AG04449 (cell line): ENCODE results near the gene CPZ.

Source experiments
- CTCF ChIA-PET: fragments of 350-600 bp; formaldehyde crosslinking; extraction: SDS; loops from one replicate; lab custom pipeline; 2021; ENCODE audit warnings: antibody characterized with exemption; lab: Yijun Ruan, JAX
- POLR2A ChIA-PET: fragments of 400-600, 350-600 bp; formaldehyde crosslinking; extraction: SDS; loops from one replicate; lab custom pipeline; 2020; ENCODE audit warnings: antibody characterized with exemption, inconsistent platforms; lab: Yijun Ruan, JAX
- DNase-seq: peaks from one replicate; pipeline ENCODE4 v3.0.0-alpha.2; 2010; ENCODE audit warnings: low read depth, low spot score
- H3K4me3 ChIP-seq: 2 replicates; pipeline ENCODE4 v1.5.1; 2011; ENCODE audit warnings: low read depth, mild to moderate bottlenecking, control low read depth, low read length
- CTCF ChIP-seq: IDR thresholded peaks from one replicate; pipeline ENCODE4 v1.5.1; 2011; ENCODE audit warnings: mild to moderate bottlenecking, moderate library complexity, low read length, control low read depth, inconsistent platforms; ENCODE audit not compliant: insufficient read depth; ENCODE audit errors: missing control alignments

Gene CPZ

DNA sequence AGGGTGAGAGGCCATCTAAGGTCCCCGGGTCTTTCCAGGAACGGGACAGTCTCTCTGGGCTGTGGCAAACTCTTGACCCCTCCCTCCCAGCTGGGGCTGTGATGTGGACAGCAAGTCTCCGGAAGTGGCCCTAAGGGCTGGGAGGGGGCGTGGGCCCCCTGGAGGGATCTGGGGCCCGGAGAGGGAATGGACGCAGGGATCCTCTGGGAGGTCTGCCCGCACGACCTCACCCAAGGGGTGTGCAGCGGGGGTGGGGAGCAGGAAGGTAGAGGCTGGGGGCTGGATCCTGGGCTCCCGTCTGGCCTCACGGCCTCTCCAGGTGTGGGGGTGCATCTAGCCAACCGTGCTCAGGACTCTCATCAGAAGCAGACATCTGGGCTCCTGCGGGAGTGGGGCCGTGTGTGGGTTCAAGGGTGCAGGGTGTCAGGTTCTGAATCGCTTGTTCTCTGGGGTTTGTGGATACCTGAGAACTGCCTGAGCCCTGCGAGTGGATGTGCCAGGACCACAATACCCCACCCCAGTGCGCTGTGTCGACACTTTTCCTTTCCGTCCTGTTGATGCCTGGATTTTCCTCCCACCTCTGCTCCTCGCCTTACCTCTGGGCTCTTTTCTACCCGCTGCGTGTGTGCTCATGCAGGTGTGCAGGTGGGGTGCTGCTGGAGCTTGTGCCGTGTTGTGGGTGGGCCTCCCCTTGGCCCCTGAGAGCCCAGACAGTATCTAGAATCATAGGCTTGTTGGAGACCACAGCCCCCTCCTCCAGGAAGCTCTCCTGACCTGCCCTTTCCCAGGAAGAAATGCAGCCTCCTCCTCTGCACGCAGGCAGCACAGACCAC, 915 bp downstream of the CPZ start:
- DNase-seq: no peak
- POLR2A ChIA-PET: interaction anchor here (1.2 to 1.3 kb wide), 2 partner anchors 13 to 121 kb away, joined by 5 to 12 read pairs; partner anchors contain the start of gene GPR78

GRCh38 chr4:8594097-8595038, 1.8 kb downstream of the CPZ start:
- CTCF ChIA-PET: interaction anchor here (0.9 to 10.5 kb wide), 5 partner anchors 77 to 175 kb away, joined by 3 to 202 read pairs (median 3); no protein-coding TSS in a partner anchor
- TF ChIP-seq CTCF: peak; percentile 66
- POLR2A ChIA-PET: no interaction called here
- H3K4me3 ChIP-seq: peak overlapping the region; percentile 82
- DNase-seq: peak; percentile 28

More for the DNA sequence above, 915 bp downstream of the CPZ start:
- H3K4me3 ChIP-seq: peak overlapping the region; percentile 82
- CTCF ChIA-PET: interaction anchor here (0.9 to 10.5 kb wide), 6 partner anchors 12 to 174 kb away, joined by 3 to 202 read pairs (median 3); no protein-coding TSS in a partner anchor
- no peak for TF ChIP-seq CTCF

- ChIA-PET CTCF (interaction anchor here (10.5 kb wide), 1 partner anchor 125 kb away, joined by 202 read pairs; no protein-coding TSS in a partner anchor), POLR2A (no interaction called here)
- DNase-seq: no peak
- TF ChIP-seq CTCF: no peak
- peak overlapping the region; percentile 8 for H3K4me3 ChIP-seq
Measured at GRCh38 chr4:8595237-8596087, 2.9 kb downstream of the CPZ start.

- TF ChIP-seq CTCF: no peak
- no peak for DNase-seq
- ChIA-PET CTCF (interaction anchor here (1.4 to 8.4 kb wide), 3 partner anchors 10 to 321 kb away, joined by 3 to 121 read pairs (median 8); no protein-coding TSS in a partner anchor), POLR2A (no interaction called here)
- H3K4me3 ChIP-seq: no peak overlapping the region
Measured at GRCh38 chr4:8596891-8597290, 4.3 kb downstream of the CPZ start.

DNA sequence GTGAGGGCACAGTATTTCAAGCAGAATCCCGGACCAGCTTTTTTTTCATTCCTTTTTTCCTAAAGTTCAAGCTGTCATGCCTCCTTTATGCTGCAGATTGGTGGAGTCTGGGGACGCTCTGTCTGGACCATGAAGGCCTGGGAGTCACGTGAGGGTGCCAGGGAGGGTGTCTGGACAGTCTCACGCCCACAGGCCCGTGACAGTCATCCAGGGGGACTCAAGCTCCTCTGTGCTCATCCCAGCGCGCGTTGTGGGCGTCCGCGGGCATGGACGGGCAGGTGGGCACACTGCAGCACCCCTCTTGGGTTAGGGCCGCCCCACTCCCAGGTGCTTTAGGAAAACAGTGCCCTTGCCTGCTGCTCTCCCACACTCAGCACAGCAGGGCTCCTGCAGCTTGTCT, 4.8 kb downstream of the CPZ start:
- no peak for DNase-seq
- POLR2A ChIA-PET: no interaction called here
- CTCF ChIA-PET: interaction anchor here (1.4 to 8.4 kb wide), 3 partner anchors 10 to 321 kb away, joined by 3 to 121 read pairs (median 8); no protein-coding TSS in a partner anchor
- no peak for TF ChIP-seq CTCF
- H3K4me3 ChIP-seq: no peak overlapping the region
